Keratinocyte (primary cell): ENCODE data around the gene HEPHL1. TPM values are rescaled to one million over a fixed set of nuclear protein-coding genes. Genes with fewer than 3 reads are reported as not detected.
A peak's percentile ranks its signal among the peaks of the same experiment; 100 is the strongest.

Experiments
- DNase-seq: peaks from one replicate; pipeline ENCODE4 v3.0.0-alpha.2; 2011; ENCODE audit warnings: low read depth, missing footprints, low spot score
- FAIRE-seq: peaks from 2 replicates; lab custom pipeline; 2011; peaks lifted over from hg19 to GRCh38; lab: Jason Lieb, UNC
- H2AFZ ChIP-seq: 2 replicates; pipeline ENCODE4 v1.6.0; 2012; ENCODE audit warnings: low read length, control low read depth, inconsistent platforms; ENCODE audit not compliant: control insufficient read depth
- H3K27ac ChIP-seq: 2 replicates; pipeline ENCODE4 v1.5.1; 2011; ENCODE audit warnings: low read length; ENCODE audit not compliant: control insufficient read depth, insufficient read depth
- H3K27me3 ChIP-seq: 3 replicates; pipeline ENCODE4 v1.6.0; 2011; ENCODE audit warnings: low read length; ENCODE audit not compliant: control insufficient read depth, insufficient read depth; ENCODE audit errors: extremely low read depth
- H3K36me3 ChIP-seq, 2 experiments: 2 replicates in 1 of 2; 3 replicates in 1 of 2; pipeline ENCODE4 v1.5.1; 2011; ENCODE audit warnings: low read length in 2 of 2, mild to moderate bottlenecking in 1 of 2; ENCODE audit not compliant: control insufficient read depth in 2 of 2, insufficient read depth in 2 of 2; ENCODE audit errors: extremely low read depth in 1 of 2
- H3K4me1 ChIP-seq: 3 replicates; pipeline ENCODE4 v1.5.1; 2011; ENCODE audit warnings: low read length; ENCODE audit not compliant: control insufficient read depth, insufficient read depth; ENCODE audit errors: extremely low read depth
- H3K4me2 ChIP-seq: 3 replicates; pipeline ENCODE4 v1.6.0; 2011; ENCODE audit warnings: low read depth, low read length; ENCODE audit not compliant: control insufficient read depth, insufficient read depth; ENCODE audit errors: extremely low read depth
- H3K4me3 ChIP-seq, 3 experiments: fragments of 200-600 bp in 1 of 3; sonication (generic) in 1 of 3; 2 replicates in 2 of 3; 3 replicates in 1 of 3; pipeline ENCODE4 v1.5.1; 2011 to 2016; ENCODE audit warnings: low read length in 3 of 3, mild to moderate bottlenecking in 3 of 3, control low read depth in 2 of 3, inconsistent platforms in 1 of 3, low read depth in 1 of 3, mixed read lengths in 1 of 3, mixed run types in 1 of 3, moderate library complexity in 1 of 3; ENCODE audit not compliant: control insufficient read depth in 2 of 3, insufficient read depth in 2 of 3; ENCODE audit errors: extremely low read depth in 1 of 3
- H3K79me2 ChIP-seq: 2 replicates; pipeline ENCODE4 v1.6.0; 2012; ENCODE audit warnings: low read length; ENCODE audit not compliant: control insufficient read depth, insufficient read depth
- H3K9ac ChIP-seq: 3 replicates; pipeline ENCODE4 v1.6.0; 2011; ENCODE audit warnings: low read length; ENCODE audit not compliant: control insufficient read depth, insufficient read depth; ENCODE audit errors: extremely low read depth
- H3K9me1 ChIP-seq: 3 replicates; pipeline ENCODE4 v1.6.0; 2011; ENCODE audit warnings: low read length; ENCODE audit not compliant: control insufficient read depth, insufficient read depth; ENCODE audit errors: extremely low read depth
- H3K9me3 ChIP-seq: 2 replicates; pipeline ENCODE4 v1.5.1; 2012; ENCODE audit warnings: low read depth, low read length; ENCODE audit not compliant: control insufficient read depth
- H4K20me1 ChIP-seq: 3 replicates; pipeline ENCODE4 v1.6.0; 2011; ENCODE audit warnings: low read length; ENCODE audit not compliant: control insufficient read depth, insufficient read depth; ENCODE audit errors: extremely low read depth
- EZH2 ChIP-seq: IDR thresholded peaks from one replicate; pipeline ENCODE4 v1.6.1; 2012; ENCODE audit warnings: inconsistent platforms, mild to moderate bottlenecking, low read length, moderate library complexity
- dilution Hi-C: fragments of 300-500 bp; cut with MboI; formaldehyde crosslinking; loops from one replicate; pipeline ENCODE4 v1.7.0; 2020; ENCODE audit warnings: low sequenced_read_pairs; ENCODE audit not compliant: extremely low pct_ligation_motif_present
- polyA plus RNA-seq, 5 experiments: library from polyadenylated mRNA; depleted of rRNA in 3 of 5; stranded (reverse) in 3 of 5; stranded (forward) in 1 of 5; unstranded in 1 of 5; fragments of >200 nt; gene quantifications; 1 replicate in 1 of 5; 2 replicates in 3 of 5; 3 replicates in 1 of 5; pipeline versions ENCODE4 v1.2.1 to v1.2.3, GENCODE V29; 2011 to 2012; ENCODE audit warnings: missing spikeins in 2 of 5, low read depth in 1 of 5, low replicate concordance in 1 of 5
- TF ChIP-seq, protein P1 (sequence below), 3 experiments: IDR thresholded peaks in 1 of 3; conservative IDR thresholded peaks in 1 of 3; optimal IDR thresholded peaks in 1 of 3; 2 replicates in 2 of 3; 3 replicates in 1 of 3; pipeline versions ENCODE3 to v1.5.1; 2011; ENCODE audit warnings: low read length in 3 of 3, mild to moderate bottlenecking in 3 of 3, moderate library complexity in 2 of 3, control low read depth in 1 of 3, inconsistent platforms in 1 of 3; ENCODE audit not compliant: insufficient read depth in 2 of 3; ENCODE audit errors: extremely low read depth in 1 of 3

HEPHL1 gene
- polyA plus RNA-seq, 1 donor (not counting 4 experiments of a cell fraction or from before 2014, with no cell fraction given): 138 TPM

- peak overlapping the region; percentile 59 for H3K4me2 ChIP-seq
- dilution Hi-C loops: no loop called here
Observed at GRCh38 chr11:94011478-94011877, 9.7 kb upstream of the HEPHL1 start.

GRCh38 chr11:94017446-94017845, 3.7 kb upstream of the HEPHL1 start:
- H2AFZ ChIP-seq: no peak overlapping the region

More at GRCh38 chr11:94011478-94011877, 9.7 kb upstream of the HEPHL1 start:
- Histone ChIP-seq H3K36me3 (no peaks in the 10 kb centered on the region), H3K4me1 (peaks cover 45% of the 10 kb centered on the region), H3K9ac (peak overlapping the region; percentile 72), H4K20me1 (no peaks in the 10 kb centered on the region), H3K27ac (peak overlapping the region; percentile 93), H3K27me3 (no peaks in the 10 kb centered on the region), H3K4me3 (peak overlapping the region in 1 of 3 experiments; percentile 11), H3K9me1 (no peaks in the 10 kb centered on the region), H3K79me2 (no peaks in the 10 kb centered on the region), H2AFZ (peak overlapping the region; percentile 35), H3K9me3 (peaks cover 6% of the 10 kb centered on the region)
- FAIRE-seq (peak; percentile 88), DNase-seq (peak; percentile 52)
- no peak for TF ChIP-seq EZH2
- TF ChIP-seq, protein P1, sequence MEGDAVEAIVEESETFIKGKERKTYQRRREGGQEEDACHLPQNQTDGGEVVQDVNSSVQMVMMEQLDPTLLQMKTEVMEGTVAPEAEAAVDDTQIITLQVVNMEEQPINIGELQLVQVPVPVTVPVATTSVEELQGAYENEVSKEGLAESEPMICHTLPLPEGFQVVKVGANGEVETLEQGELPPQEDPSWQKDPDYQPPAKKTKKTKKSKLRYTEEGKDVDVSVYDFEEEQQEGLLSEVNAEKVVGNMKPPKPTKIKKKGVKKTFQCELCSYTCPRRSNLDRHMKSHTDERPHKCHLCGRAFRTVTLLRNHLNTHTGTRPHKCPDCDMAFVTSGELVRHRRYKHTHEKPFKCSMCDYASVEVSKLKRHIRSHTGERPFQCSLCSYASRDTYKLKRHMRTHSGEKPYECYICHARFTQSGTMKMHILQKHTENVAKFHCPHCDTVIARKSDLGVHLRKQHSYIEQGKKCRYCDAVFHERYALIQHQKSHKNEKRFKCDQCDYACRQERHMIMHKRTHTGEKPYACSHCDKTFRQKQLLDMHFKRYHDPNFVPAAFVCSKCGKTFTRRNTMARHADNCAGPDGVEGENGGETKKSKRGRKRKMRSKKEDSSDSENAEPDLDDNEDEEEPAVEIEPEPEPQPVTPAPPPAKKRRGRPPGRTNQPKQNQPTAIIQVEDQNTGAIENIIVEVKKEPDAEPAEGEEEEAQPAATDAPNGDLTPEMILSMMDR (optimal IDR thresholded peaks at IDR 0.05 in 1 of 3, IDR thresholded peaks at IDR 0.05 in 1 of 3, conservative IDR thresholded peaks at IDR 0.05 in 1 of 3; ENCODE audit: extremely low read depth in 1 of 3, insufficient read depth in 2 of 3, low read length in 3 of 3): no peak

More at GRCh38 chr11:94017446-94017845, 3.7 kb upstream of the HEPHL1 start:
- H3K9ac ChIP-seq: peak overlapping the region; percentile 77
- TF ChIP-seq, protein P1 (optimal IDR thresholded peaks at IDR 0.05 in 1 of 3, IDR thresholded peaks at IDR 0.05 in 1 of 3, conservative IDR thresholded peaks at IDR 0.05 in 1 of 3; ENCODE audit: extremely low read depth in 1 of 3, insufficient read depth in 2 of 3, low read length in 3 of 3): no peak
- TF ChIP-seq EZH2: no peak
- no peak overlapping the region for H3K4me3 ChIP-seq
- H3K4me1 ChIP-seq: peaks cover 50% of the 10 kb centered on the region
- peak; percentile 96 for FAIRE-seq
- peak; percentile 78 for DNase-seq
- no peaks in the 10 kb centered on the region for H3K27me3 ChIP-seq
- dilution Hi-C loops: no loop called here
- peaks cover 6% of the 10 kb centered on the region for H3K9me3 ChIP-seq
- peaks cover 12% of the 10 kb centered on the region for H3K79me2 ChIP-seq
- H3K4me2 ChIP-seq: peak overlapping the region; percentile 59
- H3K9me1 ChIP-seq: no peaks in the 10 kb centered on the region
- no peaks in the 10 kb centered on the region for H3K36me3 ChIP-seq
- H3K27ac ChIP-seq: peak overlapping the region; percentile 93
- H4K20me1 ChIP-seq: no peaks in the 10 kb centered on the region
